HepG2 (cell line): Measurements from ENCODE around the gene TLN1. TPM values are rescaled to one million over a fixed set of nuclear protein-coding genes. Genes with fewer than 3 reads are reported as not detected.

Experiments
- ATAC-seq: fragments of 200-7000 bp; cut with Tn5 transposase; 3 replicates; pipeline ENCODE4 v1.9.1; 2020; ENCODE audit warnings: mild to moderate bottlenecking, moderate library complexity
- BruUV-seq: library from RNA; stranded (reverse); fragments of 400-500 nt; replicated peaks from 2 replicates; lab custom pipeline; 2021; lab: Mats Ljungman, UMichigan
- CTCF ChIA-PET: fragments of 300-600 bp; formaldehyde crosslinking; extraction: SDS; loops from one replicate; lab custom pipeline; 2021; ENCODE audit warnings: low total read pairs, inconsistent platforms, low intra/inter-chr PET ratio; lab: Yijun Ruan, JAX
- POLR2A ChIA-PET: fragments of 350-600 bp; sonication (Branson Sonifier 250); formaldehyde crosslinking; loops from one replicate; lab custom pipeline; 2020; ENCODE audit warnings: antibody characterized with exemption, inconsistent platforms; lab: Yijun Ruan, JAX
- DNase-seq: peaks from one replicate; pipeline ENCODE4 v3.0.0-alpha.2; 2015; ENCODE audit warnings: low spot score
- FAIRE-seq: peaks from 3 replicates; lab custom pipeline; 2011; peaks lifted over from hg19 to GRCh38; lab: Jason Lieb, UNC
- H2AFZ ChIP-seq: one replicate; pipeline ENCODE4 v1.6.1; 2011; ENCODE audit warnings: low read length, inconsistent platforms
- H3K27ac ChIP-seq: fragments of 300-600 bp; 3 replicates; pipeline ENCODE4 v1.8.0; 2011; ENCODE audit warnings: mixed run types, mild to moderate bottlenecking, mixed read lengths, low read length, inconsistent platforms; ENCODE audit not compliant: insufficient read depth; ENCODE audit errors: extremely low read length
- H3K27me3 ChIP-seq, 2 experiments: fragments of 200-600 bp in 1 of 2; 2 replicates in 1 of 2; 3 replicates in 1 of 2; pipeline versions ENCODE4 v1.6.0 to v1.8.0; 2011; ENCODE audit warnings: low read length in 2 of 2, mild to moderate bottlenecking in 2 of 2, moderate library complexity in 2 of 2, inconsistent platforms in 1 of 2; ENCODE audit not compliant: insufficient read depth in 2 of 2, control insufficient read depth in 1 of 2
- H3K36me3 ChIP-seq, 2 experiments: fragments of 200-600 bp in 1 of 2; replicated peaks in 1 of 2; 2 replicates in 1 of 2; 3 replicates in 1 of 2; pipeline versions ENCODE4 v1.5.1 to v1.8.0; 2011; ENCODE audit warnings: low read length in 2 of 2, inconsistent platforms in 1 of 2; ENCODE audit not compliant: insufficient read depth in 2 of 2, control insufficient read depth in 1 of 2
- H3K4me1 ChIP-seq: 2 replicates; pipeline ENCODE4 v1.5.1; 2012; ENCODE audit warnings: low read length, inconsistent platforms; ENCODE audit not compliant: insufficient read depth
- H3K4me2 ChIP-seq: 2 replicates; pipeline ENCODE4 v1.6.0; 2011; ENCODE audit warnings: low read depth, low read length, inconsistent platforms
- H3K4me3 ChIP-seq, 3 experiments: fragments of 200-600 bp in 1 of 3; sonication (generic), shearing (Covaris generic) in 1 of 3; replicated peaks in 1 of 3; 2 replicates each; pipeline ENCODE4 v1.5.1; 2011 to 2016; ENCODE audit warnings: low read length in 3 of 3, inconsistent platforms in 2 of 3, low read depth in 2 of 3, mild to moderate bottlenecking in 2 of 3, control low read depth in 1 of 3, mixed read lengths in 1 of 3; ENCODE audit not compliant: insufficient read depth in 1 of 3
- H3K79me2 ChIP-seq: one replicate; pipeline ENCODE4 v1.6.1; 2011; ENCODE audit warnings: low read length, inconsistent platforms; ENCODE audit not compliant: insufficient read depth
- H3K9ac ChIP-seq: 2 replicates; pipeline ENCODE4 v1.6.0; 2011; ENCODE audit warnings: mild to moderate bottlenecking, low read depth, low read length, inconsistent platforms; ENCODE audit not compliant: insufficient read depth
- H3K9me3 ChIP-seq: 2 replicates; pipeline ENCODE4 v1.5.1; 2012; ENCODE audit warnings: mild to moderate bottlenecking, low read length
- H4K20me1 ChIP-seq: 2 replicates; pipeline ENCODE4 v1.6.0; 2011; ENCODE audit warnings: inconsistent platforms, mild to moderate bottlenecking, low read length, moderate library complexity; ENCODE audit not compliant: insufficient read depth
- BORCS8-MEF2B ChIP-seq: sonication (generic); formaldehyde crosslinking; IDR thresholded peaks from 2 replicates; pipeline ENCODE4 v1.8.0; 2022; ENCODE audit warnings: mild to moderate bottlenecking, missing genetic modification reagents
- CHD2 ChIP-seq: IDR thresholded peaks from 2 replicates; pipeline ENCODE4 v1.6.1; 2011; ENCODE audit warnings: low read depth, low read length, improper control_type of control experiment
- HNF1B ChIP-seq: sonication (generic); formaldehyde crosslinking; IDR thresholded peaks from 2 replicates; pipeline ENCODE4 v1.5.1; 2020; ENCODE audit warnings: mild to moderate bottlenecking, moderate library complexity, missing genetic modification reagents
- HNRNPL ChIP-seq: fragments of 200-400 bp; formaldehyde crosslinking; IDR thresholded peaks from 2 replicates; pipeline ENCODE4 v1.6.1; 2017; ENCODE audit warnings: mild to moderate bottlenecking, low read depth, low read length
- MTA1 ChIP-seq: sonication (generic); formaldehyde crosslinking; IDR thresholded peaks from 2 replicates; pipeline ENCODE4 v1.4.0; 2020; ENCODE audit warnings: missing genetic modification reagents, mild to moderate bottlenecking, borderline replicate concordance
- NR0B2 ChIP-seq: sonication (generic); formaldehyde crosslinking; IDR thresholded peaks from 2 replicates; pipeline ENCODE4 v1.4.0; 2020; ENCODE audit warnings: mild to moderate bottlenecking, missing genetic modification reagents
- PATZ1 ChIP-seq: sonication (generic); formaldehyde crosslinking; IDR thresholded peaks from 2 replicates; pipeline ENCODE4 v1.4.0; 2020; ENCODE audit warnings: missing genetic modification reagents
- SAP130 ChIP-seq: IDR thresholded peaks from 2 replicates; pipeline ENCODE4 v1.6.1; 2016; ENCODE audit warnings: low read depth
- UBTF ChIP-seq: sonication (generic); formaldehyde crosslinking; IDR thresholded peaks from 2 replicates; pipeline ENCODE4 v1.4.0; 2020; ENCODE audit warnings: mild to moderate bottlenecking, missing genetic modification reagents
- ZFY ChIP-seq: sonication (generic); formaldehyde crosslinking; IDR thresholded peaks from 2 replicates; pipeline ENCODE4 v1.4.0; 2020; ENCODE audit warnings: missing genetic modification reagents
- ZNF274 ChIP-seq: sonication (generic); formaldehyde crosslinking; IDR thresholded peaks from 2 replicates; pipeline ENCODE4 v1.5.1; 2020; ENCODE audit warnings: mild to moderate bottlenecking, missing genetic modification reagents
- ZNF362 ChIP-seq: sonication (generic); formaldehyde crosslinking; IDR thresholded peaks from 2 replicates; pipeline ENCODE4 v1.4.0; 2020; ENCODE audit warnings: missing genetic modification reagents, mild to moderate bottlenecking, borderline replicate concordance
- ZNF546 ChIP-seq: sonication (generic); formaldehyde crosslinking; conservative IDR thresholded peaks from 2 replicates; pipeline ENCODE4 v1.8.1; 2023; ENCODE audit warnings: mild to moderate bottlenecking, missing genetic modification reagents
- whole genome bisulfite sequencing: methylation state at CpG from one replicate; pipeline ENCODE4 v1.1.6; 2017; ENCODE audit warnings: low lambda C conversion rate; 5-methylcytosine and 5-hydroxymethylcytosine counted together
- in situ Hi-C: cut with HindIII; loops from 2 replicates; pipeline ENCODE4 v1.10.0; 2017; ENCODE audit warnings: low pct_unique_long_range_greater_than_20kb; ENCODE audit not compliant: extremely low pct_ligation_motif_present
- intact Hi-C: fragments of 100-400 bp; cut with micrococcal nuclease; formaldehyde crosslinking; loops from one replicate; pipeline ENCODE4 v1.10.0; 2022; ENCODE audit not compliant: unreplicated experiment
- polyA plus RNA-seq, 8 experiments: library from polyadenylated mRNA; depleted of rRNA in 3 of 8; stranded (reverse) in 7 of 8; unstranded in 1 of 8; fragments of >200 nt; fragmentation: Illumina TruSeq in 4 of 8; extraction: Trizol in 4 of 8; gene quantifications; 2 replicates each; pipeline versions ENCODE4 v1.2.1 to v1.2.3, GENCODE V29; 2011 to 2016; ENCODE audit warnings: low read depth in 4 of 8, missing spikeins in 1 of 8, mixed read lengths in 1 of 8; ENCODE audit not compliant: insufficient read depth in 1 of 8
- total RNA-seq, 5 experiments: library from RNA; depleted of rRNA; stranded (reverse); fragments of >200 nt; fragmentation: Illumina TruSeq; extraction: Trizol; gene quantifications; 2 replicates each; pipeline ENCODE4 v1.2.3, GENCODE V29; 2016; ENCODE audit warnings: low read depth in 1 of 5

TLN1 gene
- total and polyA plus RNA-seq, 2 of the 13 experiments (the other 11 are each of a cell fraction or from before 2014, with no cell fraction given), result 35.2 to 51.8 TPM

GRCh38 chr9:35649431-35650340 is 82.3 kb downstream of the TLN1 start:
- H3K36me3 ChIP-seq, result no peaks in the 10 kb centered on the region
- DNase-seq (no peak), FAIRE-seq (no peak), ATAC-seq (no peak)
- no peak overlapping the region for H2AFZ ChIP-seq
- H3K27ac ChIP-seq, result no peak overlapping the region
- peaks cover 2 to 22% of the 10 kb centered on the region in 2 experiments; a peak in 3 of 5 replicates for H3K27me3 ChIP-seq
- no TSS peak for BruUV-seq
- intact Hi-C loops (loop anchor here (10.0 kb wide), 2 partner anchors 45 to 235 kb away; no protein-coding TSS in a partner anchor), in situ Hi-C loops (loop anchor here (10.0 kb wide), 1 partner anchor 535 kb away; the partner anchor contains the start of gene ATOSB)
- peak overlapping the region; percentile 17; the same call in 1 of the 2 replicates for H3K9ac ChIP-seq
- 56% methylated on average over 9 of the region's 26 CpGs for WGBS
- CTCF ChIA-PET, result no interaction called here
- peaks cover 80% of the 10 kb centered on the region for H3K4me1 ChIP-seq
- H3K4me2 ChIP-seq, result peak overlapping the region; percentile 80
- no peaks in the 10 kb centered on the region for H4K20me1 ChIP-seq
- POLR2A ChIA-PET, result interaction anchor here (1.0 to 5.4 kb wide), 4 partner anchors 7 to 165 kb away, joined by 3 to 41 read pairs (median 6); partner anchors contain the start of genes ARHGEF39, CCDC107, HINT2 and RMRP
- H3K9me3 ChIP-seq, result no peaks in the 10 kb centered on the region
- H3K4me3 ChIP-seq, result peak overlapping the region; percentile 15 to 63 (median 54); a peak in 5 of 6 replicates
- H3K79me2 ChIP-seq, result no peaks in the 10 kb centered on the region
- TF ChIP-seq ZFY (CRISPR knock-in tag), result peak; percentile 41; the same call in 1 of the 2 replicates
- no peak for TF ChIP-seq BORCS8-MEF2B (CRISPR knock-in tag)
- no peak for TF ChIP-seq NR0B2
- no peak for TF ChIP-seq ZNF546 (CRISPR knock-in tag)
- 0 out of 2 replicates have a peak, but pooled peaks have one; percentile 7 for TF ChIP-seq SAP130 (CRISPR knock-in tag)
- TF ChIP-seq HNF1B, result no peak
- TF ChIP-seq ZNF274 (CRISPR knock-in tag), result no peak
- 0 out of 2 replicates have a peak, but pooled peaks have one; percentile 29 for TF ChIP-seq UBTF (CRISPR knock-in tag)
- no peak for TF ChIP-seq MTA1
- TF ChIP-seq ZNF362 (CRISPR knock-in tag), result no peak
- no peak for TF ChIP-seq CHD2
- TF ChIP-seq HNRNPL, result 0 out of 2 replicates have a peak, but pooled peaks have one; percentile 24
- TF ChIP-seq PATZ1 (CRISPR knock-in tag), result no peak
